ENCODE data around the gene PTPRN2.

PTPRN2 gene

GRCh38 chr7:157772486-157773130 lies 815.0 kb downstream of the PTPRN2 start:
- TF ChIP-seq CTCF (IDR thresholded peaks at IDR 0.05; ENCODE audit: low read depth, low read length, missing control alignments), result no peak
- DNase-seq (ENCODE audit: low read depth), result no peak
- no peak overlapping the region for H3K4me3 ChIP-seq (ENCODE audit: low read depth, low read length)

GRCh38 chr7:157771689-157772088 lies 815.9 kb downstream of the PTPRN2 start:
- no peak overlapping the region for H3K4me3 ChIP-seq (ENCODE audit: low read depth, low read length)
- DNase-seq (ENCODE audit: low read depth), result no peak
- no peak for TF ChIP-seq CTCF (IDR thresholded peaks at IDR 0.05; ENCODE audit: low read depth, low read length, missing control alignments)

- TF ChIP-seq CTCF (IDR thresholded peaks at IDR 0.05; ENCODE audit: low read depth, low read length, missing control alignments), result no peak
- no peak for DNase-seq (ENCODE audit: low read depth)
Measured at GRCh38 chr7:157770716-157771320, 816.8 kb downstream of the PTPRN2 start.

GRCh38 chr7:157769526-157770215 lies 818.0 kb downstream of the PTPRN2 start:
- no peak overlapping the region for H3K4me3 ChIP-seq (ENCODE audit: low read depth, low read length)
- no peak for DNase-seq (ENCODE audit: low read depth)
- no peak for TF ChIP-seq CTCF (IDR thresholded peaks at IDR 0.05; ENCODE audit: low read depth, low read length, missing control alignments)

More at GRCh38 chr7:157770716-157771320, 816.8 kb downstream of the PTPRN2 start:
- no peak overlapping the region for H3K4me3 ChIP-seq (ENCODE audit: low read depth, low read length)

GRCh38 chr7:157769086-157769485 lies 818.5 kb downstream of the PTPRN2 start:
- H3K4me3 ChIP-seq (ENCODE audit: low read depth, low read length), result no peak overlapping the region
- no peak for TF ChIP-seq CTCF (IDR thresholded peaks at IDR 0.05; ENCODE audit: low read depth, low read length, missing control alignments)
- no peak for DNase-seq (ENCODE audit: low read depth)

GRCh38 chr7:157768198-157768597 lies 819.4 kb downstream of the PTPRN2 start:
- DNase-seq (ENCODE audit: low read depth), result no peak
- TF ChIP-seq CTCF (IDR thresholded peaks at IDR 0.05; ENCODE audit: low read depth, low read length, missing control alignments), result no peak
- no peak overlapping the region for H3K4me3 ChIP-seq (ENCODE audit: low read depth, low read length)
